Measurements from ENCODE around the gene LRRC3.
A peak's percentile ranks its signal among the peaks of the same experiment; 100 is the strongest.
"Not testable (repeated sequence)": the region's sequence is repeated elsewhere in the genome, so short reads cannot be mapped to it uniquely, and the experiment has no call there.

LRRC3 gene

GRCh38 chr21:44454747-44455523 is at the start of gene LRRC3:
Gene LRRC3, plus strand, starts transcription at chr21:44455510. Its CDS starts 1,135 bp downstream, at chr21:44456645.
- peak; percentile 70 to 76 for DNase-seq (ENCODE audit: low read depth in 2 of 2)

- DNase-seq (ENCODE audit: low read depth in 2 of 2), result no peak
Measured at GRCh38 chr21:44405948-44406872, 49.1 kb upstream of the LRRC3 start.

GRCh38 chr21:44406953-44407352 is 48.4 kb upstream of the LRRC3 start:
- DNase-seq (ENCODE audit: low read depth in 2 of 2), result no peak

GRCh38 chr21:44407493-44407892 is 47.8 kb upstream of the LRRC3 start:
- DNase-seq (ENCODE audit: low read depth in 2 of 2), result peak; percentile 8 to 20

GRCh38 chr21:44408226-44408625 is 47.1 kb upstream of the LRRC3 start:
- DNase-seq (ENCODE audit: low read depth in 2 of 2), result no peak

- no peak for DNase-seq (ENCODE audit: low read depth in 2 of 2)
Measured at GRCh38 chr21:44413566-44414290, 41.6 kb upstream of the LRRC3 start.

- no peak for DNase-seq (ENCODE audit: low read depth in 2 of 2)
Measured at GRCh38 chr21:44414291-44415072, 40.8 kb upstream of the LRRC3 start.

- no peak for DNase-seq (ENCODE audit: low read depth in 2 of 2)
Measured at GRCh38 chr21:44415073-44416025, 40.0 kb upstream of the LRRC3 start.

- DNase-seq (ENCODE audit: low read depth in 2 of 2), result no peak
Measured at GRCh38 chr21:44416193-44416592, 39.1 kb upstream of the LRRC3 start.

- not testable (repeated sequence) for DNase-seq (ENCODE audit: low read depth in 2 of 2)
Measured at GRCh38 chr21:44417621-44418107, 37.6 kb upstream of the LRRC3 start.

GRCh38 chr21:44418108-44418875 is 37.0 kb upstream of the LRRC3 start:
- DNase-seq (ENCODE audit: low read depth in 2 of 2), result no peak

GRCh38 chr21:44418876-44419230 is 36.5 kb upstream of the LRRC3 start:
- no peak for DNase-seq (ENCODE audit: low read depth in 2 of 2)

- no peak for DNase-seq (ENCODE audit: low read depth in 2 of 2)
Measured at GRCh38 chr21:44419679-44420078, 35.6 kb upstream of the LRRC3 start.

GRCh38 chr21:44420416-44421205 is 34.7 kb upstream of the LRRC3 start:
- no peak for DNase-seq (ENCODE audit: low read depth in 2 of 2)

- no peak for DNase-seq (ENCODE audit: low read depth in 2 of 2)
Measured at GRCh38 chr21:44421901-44422840, 33.1 kb upstream of the LRRC3 start.

- DNase-seq (ENCODE audit: low read depth in 2 of 2), result no peak
Measured at GRCh38 chr21:44423312-44423821, 31.9 kb upstream of the LRRC3 start.

Measured in activated CD4-positive, alpha-beta T cell treated with anti-CD3 and anti-CD28 coated beads for 24 hours (primary cell).